Cardiac fibroblast (primary cell): Measurements from ENCODE around the gene ADAP1.

Experiments used
- DNase-seq, 2 donors: peaks; one replicate each; pipeline versions ENCODE4 v3.0.0 to v3.0.0-alpha.2; 2010; ENCODE audit warnings: low read depth in 2 of 2
- H3K4me3 ChIP-seq, 2 donors: replicated peaks in 1 of 2; 1 replicate in 1 of 2; 2 replicates in 1 of 2; pipeline ENCODE4 v1.5.1; 2011; ENCODE audit warnings: low read depth in 2 of 2, low read length in 2 of 2, mild to moderate bottlenecking in 2 of 2, moderate library complexity in 1 of 2
- TF ChIP-seq, protein P1 (sequence below): IDR thresholded peaks from one replicate; pipeline ENCODE4 v1.5.1; 2011; ENCODE audit warnings: low read depth, mild to moderate bottlenecking, low read length, inconsistent platforms

Gene ADAP1

DNA sequence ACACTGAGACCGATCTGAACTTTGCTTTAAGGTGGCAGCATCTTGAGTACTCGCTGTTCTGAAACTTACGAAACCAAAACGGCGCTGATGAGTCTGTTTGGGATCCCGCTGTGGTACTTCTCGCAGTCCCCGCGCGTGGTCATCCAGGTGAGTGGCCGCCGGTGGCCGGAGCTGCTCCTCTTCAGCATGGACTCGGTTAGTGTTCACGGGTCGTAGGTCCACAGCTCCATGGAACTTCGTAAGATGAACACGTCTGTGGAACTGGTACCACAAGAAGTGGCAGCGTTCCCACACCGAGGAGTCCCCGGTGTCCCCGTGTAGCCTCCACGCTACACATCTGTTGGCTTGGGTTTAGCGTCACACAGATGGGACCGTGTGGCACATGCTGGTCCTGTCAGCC lies 88.6 kb downstream of the ADAP1 start:
- no peak for DNase-seq
- TF ChIP-seq, protein P1, sequence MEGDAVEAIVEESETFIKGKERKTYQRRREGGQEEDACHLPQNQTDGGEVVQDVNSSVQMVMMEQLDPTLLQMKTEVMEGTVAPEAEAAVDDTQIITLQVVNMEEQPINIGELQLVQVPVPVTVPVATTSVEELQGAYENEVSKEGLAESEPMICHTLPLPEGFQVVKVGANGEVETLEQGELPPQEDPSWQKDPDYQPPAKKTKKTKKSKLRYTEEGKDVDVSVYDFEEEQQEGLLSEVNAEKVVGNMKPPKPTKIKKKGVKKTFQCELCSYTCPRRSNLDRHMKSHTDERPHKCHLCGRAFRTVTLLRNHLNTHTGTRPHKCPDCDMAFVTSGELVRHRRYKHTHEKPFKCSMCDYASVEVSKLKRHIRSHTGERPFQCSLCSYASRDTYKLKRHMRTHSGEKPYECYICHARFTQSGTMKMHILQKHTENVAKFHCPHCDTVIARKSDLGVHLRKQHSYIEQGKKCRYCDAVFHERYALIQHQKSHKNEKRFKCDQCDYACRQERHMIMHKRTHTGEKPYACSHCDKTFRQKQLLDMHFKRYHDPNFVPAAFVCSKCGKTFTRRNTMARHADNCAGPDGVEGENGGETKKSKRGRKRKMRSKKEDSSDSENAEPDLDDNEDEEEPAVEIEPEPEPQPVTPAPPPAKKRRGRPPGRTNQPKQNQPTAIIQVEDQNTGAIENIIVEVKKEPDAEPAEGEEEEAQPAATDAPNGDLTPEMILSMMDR = no peak
- H3K4me3 ChIP-seq = no peak overlapping the region

DNA sequence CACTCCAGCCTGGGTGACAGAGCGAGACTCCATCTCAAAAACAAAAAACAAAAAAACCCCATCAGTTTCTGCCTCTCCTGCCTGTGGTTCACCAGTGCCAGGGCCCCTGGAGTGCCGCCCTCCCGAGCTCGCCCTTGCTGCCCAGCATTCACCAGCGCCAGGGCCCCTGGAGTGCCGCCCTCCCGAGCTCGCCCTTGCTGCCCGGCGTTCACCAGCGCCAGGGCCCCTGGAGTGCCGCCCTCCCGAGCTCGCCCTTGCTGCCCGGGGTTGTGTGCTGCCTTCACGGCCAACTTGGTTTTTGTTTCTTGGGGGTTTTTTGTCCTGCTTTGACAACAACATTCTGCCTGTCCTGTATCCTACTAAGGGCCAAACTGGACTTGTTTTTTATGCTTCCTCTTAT lies 91.4 kb downstream of the ADAP1 start:
- DNase-seq = no peak
- no peak overlapping the region for H3K4me3 ChIP-seq
- TF ChIP-seq, protein P1 = no peak

DNA sequence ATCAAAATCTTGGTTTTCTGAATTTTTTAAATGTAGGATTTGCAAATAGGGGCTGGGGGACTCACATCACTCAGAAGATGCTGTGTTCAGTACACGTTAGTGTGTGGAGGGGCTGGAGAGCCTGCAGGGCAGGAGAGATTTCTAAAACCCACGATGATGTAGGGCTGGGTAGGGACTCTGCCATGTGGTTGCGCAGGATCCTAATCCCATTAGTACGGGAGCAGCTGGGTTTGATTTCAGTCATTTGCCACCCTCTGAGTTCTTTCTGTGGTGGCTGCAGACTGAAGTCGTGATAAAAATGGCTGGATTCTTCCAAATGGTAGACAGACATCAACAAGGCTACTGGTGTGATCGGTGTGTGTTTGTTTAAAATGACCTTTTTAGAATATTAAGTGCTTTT lies 92.3 kb downstream of the ADAP1 start:
- TF ChIP-seq, protein P1 = no peak

DNA sequence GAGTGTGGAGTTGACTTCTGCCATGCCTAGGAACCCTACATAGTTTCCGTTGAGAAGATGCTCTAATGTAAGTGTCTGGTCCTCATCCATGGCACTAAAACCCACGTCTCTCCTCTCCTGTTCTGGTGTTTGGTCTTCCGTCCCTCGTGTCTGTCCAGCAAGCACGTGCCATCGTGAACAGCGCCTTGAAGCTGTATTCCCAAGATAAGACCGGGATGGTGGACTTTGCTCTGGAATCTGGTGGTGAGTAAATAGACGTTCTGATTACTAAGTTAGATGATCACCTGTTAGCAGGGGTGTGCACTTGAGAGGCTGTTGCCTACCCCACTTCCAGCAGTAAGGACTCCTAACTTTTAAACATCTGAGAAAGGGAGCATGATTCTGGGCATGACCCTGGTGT lies 93.3 kb downstream of the ADAP1 start:
- DNase-seq = no peak
- no peak overlapping the region for H3K4me3 ChIP-seq
- TF ChIP-seq, protein P1 = no peak

More for the DNA sequence above, 92.3 kb downstream of the ADAP1 start:
- no peak overlapping the region for H3K4me3 ChIP-seq
- DNase-seq = no peak

DNA sequence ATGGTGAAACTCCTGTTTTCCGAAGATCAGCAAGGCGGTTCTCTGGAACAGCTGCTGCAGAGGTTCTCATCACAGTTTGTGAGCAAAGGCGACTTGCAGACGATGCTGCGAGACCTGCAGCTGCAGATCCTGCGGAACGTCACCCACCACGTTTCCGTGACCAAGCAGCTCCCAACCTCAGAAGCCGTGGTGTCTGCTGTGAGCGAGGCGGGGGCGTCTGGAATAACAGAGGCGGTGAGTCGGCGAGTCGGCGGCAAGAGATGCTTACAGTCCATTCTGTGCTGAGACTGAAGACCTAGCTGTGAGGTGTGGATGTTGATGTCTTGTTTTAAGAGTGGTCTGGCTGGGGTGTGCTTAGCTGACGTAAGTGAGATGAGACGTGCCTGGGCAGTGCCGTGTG lies 94.3 kb downstream of the ADAP1 start:
- TF ChIP-seq, protein P1 = no peak
- H3K4me3 ChIP-seq = no peak overlapping the region
- no peak for DNase-seq

DNA sequence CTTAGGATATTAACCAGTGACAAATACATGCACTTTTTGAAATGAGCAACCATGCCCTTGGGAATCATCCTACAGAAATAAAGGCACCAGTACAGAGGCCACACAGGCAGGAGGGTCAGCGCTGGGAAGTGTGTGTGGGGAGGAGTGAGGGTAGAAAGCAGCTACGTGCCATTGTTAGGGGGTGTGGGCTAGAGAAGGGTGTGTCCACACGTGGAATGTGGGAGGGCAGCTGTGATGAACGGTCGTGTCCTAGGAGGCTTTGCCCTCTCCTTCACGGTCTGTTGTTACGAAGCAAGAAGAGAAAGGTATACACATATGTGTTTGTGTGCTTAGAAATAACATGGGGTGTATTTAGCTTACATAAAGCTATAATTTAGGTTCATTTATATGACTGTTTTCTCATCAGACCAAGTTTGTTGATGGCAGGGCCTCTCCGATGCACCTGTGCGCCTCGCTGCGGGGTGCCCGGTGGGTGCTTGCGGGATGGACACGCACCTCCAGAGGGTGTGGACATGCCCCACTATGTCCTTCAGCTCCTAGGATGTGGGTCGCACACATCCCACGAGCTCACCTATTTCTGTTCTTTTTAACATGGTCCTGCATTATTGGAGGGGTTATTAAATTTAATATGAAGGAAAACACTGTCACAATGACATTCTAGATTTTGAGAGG lies 95.0 kb downstream of the ADAP1 start:
- H3K4me3 ChIP-seq = no peak overlapping the region
- DNase-seq = no peak
- TF ChIP-seq, protein P1 = no peak

DNA sequence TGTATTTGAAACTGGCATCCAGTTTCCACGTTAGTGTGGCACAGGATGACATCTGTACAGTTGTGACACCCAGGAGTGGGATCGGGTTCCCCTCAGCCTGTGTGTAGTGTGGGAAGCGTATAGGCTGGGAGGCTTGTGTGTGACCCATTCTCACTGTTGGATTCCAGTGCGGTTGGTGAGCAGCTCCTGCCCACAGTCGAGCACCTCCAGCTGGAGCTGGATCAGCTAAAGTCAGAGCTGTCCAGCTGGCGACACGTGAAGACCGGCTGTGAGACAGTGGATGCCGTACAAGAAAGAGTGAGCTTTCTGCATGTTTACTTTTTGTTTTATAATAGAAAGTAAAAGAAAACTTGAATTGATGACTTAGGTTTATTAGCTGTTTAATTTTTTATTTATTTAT lies 96.8 kb downstream of the ADAP1 start:
- TF ChIP-seq, protein P1 = no peak
- DNase-seq = no peak
- no peak overlapping the region for H3K4me3 ChIP-seq
